Measurements from ENCODE around the gene GRAMD1B.
"Not testable (repeated sequence)": the region's sequence is repeated elsewhere in the genome, so short reads cannot be mapped to it uniquely, and the experiment has no call there.

Gene GRAMD1B

DNA sequence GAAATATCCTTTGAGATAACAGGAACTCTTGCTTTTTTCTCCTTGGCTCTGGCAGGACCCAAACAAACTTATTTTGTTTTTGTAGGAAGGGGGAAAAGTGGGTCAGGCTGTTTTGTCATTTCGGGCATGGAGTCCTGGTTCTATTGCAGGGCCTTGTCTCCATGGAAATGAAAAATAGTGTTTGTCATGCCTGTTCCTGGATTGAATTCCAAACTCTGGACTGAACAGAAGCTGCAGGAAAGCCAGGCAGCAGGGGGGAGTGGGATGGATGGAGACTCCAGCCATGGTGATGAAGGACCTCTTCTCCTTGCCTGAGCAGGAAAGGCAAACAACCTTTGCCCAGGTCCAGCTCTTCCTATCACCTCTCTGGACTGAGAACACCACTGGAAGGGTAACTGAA lies 137.4 kb downstream of the GRAMD1B start:
- Mint-ChIP-seq H3K27me3 (no peaks in the 10 kb centered on the region), H3K36me3 (ENCODE audit: low read depth) (no peaks in the 10 kb centered on the region), H3K4me1 (ENCODE audit: low read depth) (peaks cover 22% of the 10 kb centered on the region), H3K27ac (no peak overlapping the region), H3K9me3 (no peaks in the 10 kb centered on the region), H3K4me3 (no peak overlapping the region)
- intact Hi-C loops (cut with micrococcal nuclease) = no loop called here

DNA sequence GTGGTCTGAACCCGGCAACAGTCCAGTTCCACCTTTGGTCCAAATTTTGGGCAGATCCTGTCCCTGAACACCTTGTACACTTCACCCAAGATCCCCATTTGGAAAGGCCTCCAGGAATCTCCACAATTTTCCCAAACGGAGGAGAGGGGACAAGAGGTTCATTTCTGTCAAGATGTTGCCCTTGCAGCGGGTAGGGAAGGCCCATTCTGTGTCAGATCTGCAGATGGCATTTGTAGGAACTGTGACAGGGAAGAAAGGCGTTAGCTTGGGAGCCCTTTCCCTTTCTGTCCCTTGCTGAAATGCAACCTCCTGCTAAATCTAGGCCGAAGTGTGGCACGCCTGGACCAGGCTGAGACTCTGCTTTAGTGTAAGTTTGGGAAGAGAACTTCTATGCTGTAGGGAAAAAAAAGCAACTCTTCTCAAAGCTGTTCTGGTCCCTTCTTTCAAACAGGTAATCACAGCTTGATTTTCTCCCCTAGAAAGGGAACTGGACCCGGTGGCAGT lies 138.3 kb downstream of the GRAMD1B start:
- intact Hi-C loops (cut with micrococcal nuclease) = no loop called here
- Mint-ChIP-seq H3K27me3 (no peaks in the 10 kb centered on the region), H3K36me3 (ENCODE audit: low read depth) (no peaks in the 10 kb centered on the region), H3K27ac (no peak overlapping the region), H3K9me3 (no peaks in the 10 kb centered on the region), H3K4me1 (ENCODE audit: low read depth) (peaks cover 17% of the 10 kb centered on the region), H3K4me3 (no peak overlapping the region)

DNA sequence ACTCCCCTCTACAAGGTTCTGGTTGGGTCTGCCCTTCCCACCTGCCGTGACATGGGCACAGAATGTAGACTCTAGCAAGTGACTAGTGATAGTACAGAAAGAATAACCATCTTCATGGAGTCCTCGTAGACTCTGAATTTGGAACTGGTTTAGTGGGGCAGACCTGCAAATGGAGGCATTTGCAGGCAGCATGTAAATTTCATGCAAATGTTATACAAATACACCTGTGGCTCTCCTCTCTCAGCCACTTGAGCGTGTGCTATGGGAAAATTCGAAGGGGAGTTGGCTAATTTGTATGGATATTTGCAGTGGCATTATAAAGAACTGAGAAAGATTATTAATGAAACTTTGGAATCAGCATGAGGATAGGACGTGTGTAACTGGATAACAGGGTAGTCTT lies 139.3 kb downstream of the GRAMD1B start:
- H3K4me3 Mint-ChIP-seq = no peak overlapping the region
- intact Hi-C loops (cut with micrococcal nuclease) = no loop called here
- H3K36me3 Mint-ChIP-seq (ENCODE audit: low read depth) = no peaks in the 10 kb centered on the region
- no peaks in the 10 kb centered on the region for H3K9me3 Mint-ChIP-seq
- peaks cover 12% of the 10 kb centered on the region for H3K4me1 Mint-ChIP-seq (ENCODE audit: low read depth)
- no peaks in the 10 kb centered on the region for H3K27me3 Mint-ChIP-seq
- H3K27ac Mint-ChIP-seq = no peak overlapping the region

DNA sequence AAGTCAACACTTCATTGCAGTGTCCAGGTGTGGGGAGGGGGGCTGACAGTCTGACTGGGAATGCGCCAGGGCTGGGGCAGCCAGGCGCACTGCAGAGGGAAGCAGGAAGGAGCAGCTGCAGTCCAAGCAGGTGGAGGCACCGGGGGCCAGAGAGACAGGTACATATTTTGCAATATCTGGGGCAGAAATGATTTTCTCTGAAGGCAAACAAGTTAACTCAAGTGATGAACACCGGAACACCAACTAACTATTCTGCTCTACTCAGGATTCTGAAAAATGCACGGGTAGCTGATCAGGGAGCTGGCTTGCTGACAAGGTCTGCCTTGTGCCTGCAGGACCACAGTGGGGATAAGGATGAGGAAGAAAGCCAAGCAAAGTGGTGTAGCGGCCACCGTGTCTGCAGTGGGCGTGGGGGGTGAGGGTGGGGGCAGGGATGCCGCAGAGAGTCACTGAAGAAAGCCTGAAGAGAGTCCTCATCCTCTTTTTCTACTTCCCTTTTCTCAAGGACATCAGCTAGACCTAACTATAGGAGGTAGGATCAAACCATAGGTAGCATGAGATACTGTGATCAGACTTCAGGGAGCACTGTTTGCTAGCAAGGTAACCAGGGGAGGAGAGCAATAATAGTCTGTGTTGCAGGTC lies 141.0 kb downstream of the GRAMD1B start:
- no peaks in the 10 kb centered on the region for H3K27me3 Mint-ChIP-seq
- H3K9me3 Mint-ChIP-seq = no peaks in the 10 kb centered on the region
- H3K27ac Mint-ChIP-seq = no peak overlapping the region
- H3K4me1 Mint-ChIP-seq (ENCODE audit: low read depth) = peaks cover 14% of the 10 kb centered on the region
- no peak overlapping the region for H3K4me3 Mint-ChIP-seq
- no peaks in the 10 kb centered on the region for H3K36me3 Mint-ChIP-seq (ENCODE audit: low read depth)
- intact Hi-C loops (cut with micrococcal nuclease) = no loop called here

DNA sequence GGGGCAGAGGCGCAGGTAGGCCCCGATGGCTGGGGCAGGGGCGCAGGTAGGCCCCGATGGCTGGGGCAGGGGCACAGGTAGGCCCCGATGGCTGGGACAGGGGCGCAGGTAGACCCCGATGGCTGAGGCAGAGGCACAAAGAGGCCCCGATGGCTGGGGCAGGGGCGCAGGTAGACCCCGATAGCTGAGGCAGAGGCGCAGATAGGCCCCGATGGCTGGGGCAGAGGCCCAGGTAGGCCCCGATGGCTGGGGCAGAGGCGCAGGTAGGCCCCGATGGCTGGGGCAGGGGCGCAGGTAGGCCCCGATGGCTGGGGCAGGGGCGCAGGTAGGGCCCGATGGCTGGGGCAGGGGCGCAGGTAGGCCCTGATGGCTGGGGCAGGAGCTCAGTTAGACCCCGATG lies 142.7 kb downstream of the GRAMD1B start:
- H3K36me3 Mint-ChIP-seq (ENCODE audit: low read depth); H3K9me3 Mint-ChIP-seq; intact Hi-C loops (cut with micrococcal nuclease); H3K27ac Mint-ChIP-seq; H3K27me3 Mint-ChIP-seq; H3K4me3 Mint-ChIP-seq: not testable (repeated sequence)
- H3K4me1 Mint-ChIP-seq (ENCODE audit: low read depth) = peaks cover 27% of the 10 kb centered on the region

DNA sequence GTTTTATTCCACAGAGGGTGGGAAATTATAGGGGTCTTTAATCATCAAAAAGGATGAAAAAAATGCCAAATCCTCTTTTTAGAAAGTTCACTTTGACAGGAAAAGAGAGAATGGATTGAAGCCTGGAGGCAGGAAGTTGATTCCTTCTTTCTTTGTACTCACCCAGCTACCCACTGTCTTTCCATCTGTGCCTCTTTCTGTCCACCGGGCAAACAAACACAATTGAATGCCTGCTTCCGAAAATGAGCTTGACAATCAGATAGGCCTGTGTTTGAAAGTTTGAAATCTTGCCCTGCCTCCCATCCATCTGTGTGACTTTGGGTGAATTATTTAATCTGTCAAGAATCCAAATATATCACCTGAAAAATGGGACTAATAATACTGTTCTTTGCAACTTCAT lies 143.2 kb downstream of the GRAMD1B start:
- Mint-ChIP-seq H3K9me3 (no peaks in the 10 kb centered on the region), H3K36me3 (ENCODE audit: low read depth) (no peaks in the 10 kb centered on the region), H3K27me3 (peaks cover 2% of the 10 kb centered on the region), H3K4me3 (no peak overlapping the region), H3K4me1 (ENCODE audit: low read depth) (peaks cover 27% of the 10 kb centered on the region), H3K27ac (no peak overlapping the region)
- intact Hi-C loops (cut with micrococcal nuclease) = no loop called here

DNA sequence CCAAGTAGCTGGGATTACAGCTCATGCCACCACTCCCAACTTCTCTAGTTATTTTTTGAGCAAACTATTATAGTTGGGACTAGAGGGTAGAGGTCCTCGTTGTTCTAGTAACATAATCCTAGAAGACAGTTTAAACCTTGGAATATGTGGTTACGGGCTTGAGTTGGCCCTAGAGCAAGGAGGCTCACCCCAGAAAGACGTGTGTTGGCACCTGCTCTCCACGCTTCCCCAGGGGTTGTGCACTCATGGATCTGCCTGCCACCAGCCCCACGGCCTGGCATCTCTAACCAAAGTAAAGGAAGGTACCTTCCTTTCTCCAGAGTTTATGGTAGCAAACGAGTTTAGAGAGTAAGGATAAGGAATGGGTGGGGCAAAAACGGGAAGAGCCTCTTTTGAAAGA lies 145.4 kb downstream of the GRAMD1B start:
- Mint-ChIP-seq H3K36me3 (ENCODE audit: low read depth) (no peaks in the 10 kb centered on the region), H3K9me3 (no peaks in the 10 kb centered on the region), H3K27me3 (peaks cover 2% of the 10 kb centered on the region), H3K4me1 (ENCODE audit: low read depth) (peaks cover 30% of the 10 kb centered on the region), H3K4me3 (no peak overlapping the region), H3K27ac (no peak overlapping the region)
- intact Hi-C loops (cut with micrococcal nuclease) = no loop called here

DNA sequence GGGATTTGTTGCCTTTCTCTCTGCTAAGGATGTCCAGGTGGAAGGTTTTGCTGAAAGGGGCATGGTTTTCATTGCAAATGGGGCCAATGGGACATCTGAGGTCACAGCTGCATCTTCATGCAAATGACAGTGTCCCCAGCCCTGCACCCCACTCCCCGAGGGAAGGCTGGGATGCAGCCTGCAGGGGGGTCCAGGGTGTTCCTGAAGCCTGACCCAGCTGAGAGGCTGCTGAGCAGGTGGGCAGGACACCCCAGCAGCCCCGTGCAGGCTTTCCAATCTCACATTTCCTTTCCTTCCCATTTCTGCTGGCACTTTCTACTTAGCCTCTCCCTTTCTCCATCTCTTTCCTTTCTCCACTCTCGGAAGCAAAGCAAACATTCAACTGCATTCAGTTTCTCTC lies 146.0 kb downstream of the GRAMD1B start:
- Mint-ChIP-seq H3K27me3 (peaks cover 2% of the 10 kb centered on the region), H3K4me3 (no peak overlapping the region), H3K27ac (no peak overlapping the region), H3K4me1 (ENCODE audit: low read depth) (peaks cover 29% of the 10 kb centered on the region), H3K9me3 (no peaks in the 10 kb centered on the region), H3K36me3 (ENCODE audit: low read depth) (no peaks in the 10 kb centered on the region)
- intact Hi-C loops (cut with micrococcal nuclease) = no loop called here

DNA sequence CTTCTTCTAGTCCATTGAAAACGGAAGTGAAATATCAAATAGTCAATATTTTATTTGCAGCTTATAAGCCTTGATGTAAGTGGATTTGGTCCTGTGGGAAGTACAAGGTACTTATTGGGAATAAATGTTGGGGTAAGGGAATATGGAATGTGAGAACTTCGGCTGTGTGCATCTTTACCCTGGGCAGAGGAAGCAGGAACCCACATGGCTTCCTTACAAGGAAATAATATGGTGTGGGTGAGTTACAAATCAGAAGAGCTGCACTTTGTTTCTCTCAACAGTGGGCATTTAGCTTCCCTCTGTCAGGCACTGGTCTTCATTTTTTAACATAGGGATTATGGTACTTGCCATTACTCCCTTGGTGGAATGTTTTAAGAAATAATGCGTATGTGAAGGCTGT lies 146.4 kb downstream of the GRAMD1B start:
- intact Hi-C loops (cut with micrococcal nuclease) = no loop called here
- H3K9me3 Mint-ChIP-seq = no peaks in the 10 kb centered on the region
- peaks cover 2% of the 10 kb centered on the region for H3K27me3 Mint-ChIP-seq
- no peak overlapping the region for H3K27ac Mint-ChIP-seq
- H3K4me3 Mint-ChIP-seq = no peak overlapping the region
- H3K4me1 Mint-ChIP-seq (ENCODE audit: low read depth) = peaks cover 26% of the 10 kb centered on the region
- no peaks in the 10 kb centered on the region for H3K36me3 Mint-ChIP-seq (ENCODE audit: low read depth)

DNA sequence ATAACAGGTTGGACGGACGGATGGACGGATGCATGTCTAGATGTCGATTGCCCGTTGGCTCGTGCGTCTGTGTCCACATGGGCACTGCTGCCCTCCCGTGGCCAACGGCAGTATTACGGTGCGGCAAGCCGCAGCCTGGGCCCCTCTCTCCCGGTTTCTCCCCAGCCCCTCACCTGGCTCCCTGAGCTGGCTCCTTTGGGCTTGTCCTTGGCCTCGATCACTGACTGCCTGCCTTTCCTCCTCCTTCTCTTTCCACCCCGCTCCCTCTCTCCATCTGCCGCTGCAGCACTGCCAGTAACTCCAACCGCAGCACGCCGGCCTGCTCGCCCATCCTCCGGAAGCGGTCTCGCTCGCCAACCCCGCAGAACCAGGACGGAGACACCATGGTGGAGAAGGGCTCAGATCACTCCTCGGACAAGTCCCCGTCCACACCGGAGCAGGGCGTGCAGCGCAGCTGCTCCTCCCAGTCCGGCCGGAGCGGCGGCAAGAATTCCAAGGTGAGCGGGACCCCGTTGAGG lies 147.1 kb downstream of the GRAMD1B start:
- no peaks in the 10 kb centered on the region for H3K36me3 Mint-ChIP-seq (ENCODE audit: low read depth)
- peak overlapping the region; percentile 8 for H3K4me3 Mint-ChIP-seq
- intact Hi-C loops (cut with micrococcal nuclease) = loop anchor here (1.0 kb wide), 1 partner anchor 66 kb away; no protein-coding TSS in a partner anchor
- no peaks in the 10 kb centered on the region for H3K9me3 Mint-ChIP-seq
- peaks cover 26% of the 10 kb centered on the region for H3K4me1 Mint-ChIP-seq (ENCODE audit: low read depth)
- H3K27ac Mint-ChIP-seq = no peak overlapping the region
- H3K27me3 Mint-ChIP-seq = peaks cover 2% of the 10 kb centered on the region

DNA sequence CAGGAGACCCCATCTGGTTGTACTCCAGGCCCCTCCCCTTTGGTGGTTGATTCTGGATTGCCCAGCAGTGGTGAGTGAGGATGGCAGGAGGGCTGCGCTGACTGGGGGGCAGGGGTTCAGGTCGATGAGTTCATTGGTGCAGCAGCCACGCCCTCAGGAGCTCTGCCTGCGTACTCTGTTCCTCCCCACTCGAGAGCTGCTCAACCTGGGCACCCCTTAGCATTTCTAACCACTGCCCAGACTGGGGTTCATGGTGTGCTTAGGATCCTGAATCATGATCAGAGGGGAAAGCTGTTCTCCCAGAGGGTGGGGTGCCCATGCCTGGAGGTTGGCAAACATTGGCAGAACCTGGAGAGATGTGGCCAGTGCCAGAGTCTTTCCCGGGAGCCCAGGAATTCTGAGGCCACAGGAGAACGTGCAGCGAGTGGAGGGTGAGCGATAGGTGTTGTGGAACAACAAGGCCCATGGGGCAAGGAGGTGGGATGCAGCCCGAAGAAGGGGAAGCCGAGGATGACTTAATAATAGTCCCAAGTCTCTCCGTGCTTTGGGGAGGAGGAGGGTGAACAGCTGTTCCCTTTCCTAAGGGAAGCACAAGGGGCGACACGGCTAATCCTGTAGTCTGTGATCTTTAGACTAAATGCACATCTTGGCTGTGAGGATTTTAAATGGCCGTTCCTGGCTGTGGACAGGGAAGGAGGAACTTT lies 148.9 kb downstream of the GRAMD1B start:
- H3K27me3 Mint-ChIP-seq = peaks cover 2% of the 10 kb centered on the region

DNA sequence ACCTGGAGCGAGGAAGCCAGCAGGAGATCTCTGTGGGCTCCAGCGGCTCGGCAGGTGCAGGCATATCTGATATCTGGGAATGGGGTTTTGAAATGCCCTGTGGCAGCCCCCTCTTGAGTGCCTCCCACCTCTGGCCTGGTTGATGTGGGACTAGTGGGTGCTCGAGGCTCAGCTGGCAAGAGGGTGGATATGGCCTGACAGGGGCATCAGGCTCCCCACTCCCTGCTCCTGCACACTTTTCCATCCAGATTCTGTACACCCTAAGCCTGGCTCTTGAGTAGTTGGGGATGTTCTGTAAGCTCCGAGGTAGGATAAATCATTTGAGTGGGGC lies 149.4 kb downstream of the GRAMD1B start:
- H3K36me3 Mint-ChIP-seq (ENCODE audit: low read depth) = no peaks in the 10 kb centered on the region
- intact Hi-C loops (cut with micrococcal nuclease) = no loop called here
- H3K27ac Mint-ChIP-seq = no peak overlapping the region
- H3K9me3 Mint-ChIP-seq = no peaks in the 10 kb centered on the region
- H3K27me3 Mint-ChIP-seq = peaks cover 2% of the 10 kb centered on the region
- no peak overlapping the region for H3K4me3 Mint-ChIP-seq
- peaks cover 26% of the 10 kb centered on the region for H3K4me1 Mint-ChIP-seq (ENCODE audit: low read depth)

More for the DNA sequence above, 148.9 kb downstream of the GRAMD1B start:
- intact Hi-C loops (cut with micrococcal nuclease) = no loop called here
- no peak overlapping the region for H3K27ac Mint-ChIP-seq
- H3K36me3 Mint-ChIP-seq (ENCODE audit: low read depth) = no peaks in the 10 kb centered on the region
- H3K4me1 Mint-ChIP-seq (ENCODE audit: low read depth) = peaks cover 26% of the 10 kb centered on the region
- H3K4me3 Mint-ChIP-seq = no peak overlapping the region
- H3K9me3 Mint-ChIP-seq = no peaks in the 10 kb centered on the region

DNA sequence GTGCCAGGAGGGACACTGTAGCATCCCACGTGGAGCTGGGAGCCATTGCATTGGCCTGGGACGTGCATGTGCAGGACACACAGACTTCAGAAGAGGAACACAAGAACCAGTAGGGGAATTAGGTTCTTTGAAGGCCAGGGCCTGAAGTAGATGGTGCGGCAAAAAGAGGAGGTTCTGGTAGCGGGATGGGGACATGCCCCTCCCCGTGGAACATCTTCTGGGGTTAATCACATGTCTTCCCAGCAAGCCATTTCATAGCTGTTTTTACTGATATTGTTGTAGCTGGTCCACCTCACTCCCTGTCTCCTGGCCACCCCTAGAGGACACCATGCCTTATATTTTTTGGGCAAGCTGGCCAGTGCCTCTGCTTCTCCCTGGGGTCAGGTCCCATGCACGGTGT lies 150.1 kb downstream of the GRAMD1B start:
- intact Hi-C loops (cut with micrococcal nuclease) = no loop called here
- H3K27ac Mint-ChIP-seq = no peak overlapping the region

DNA sequence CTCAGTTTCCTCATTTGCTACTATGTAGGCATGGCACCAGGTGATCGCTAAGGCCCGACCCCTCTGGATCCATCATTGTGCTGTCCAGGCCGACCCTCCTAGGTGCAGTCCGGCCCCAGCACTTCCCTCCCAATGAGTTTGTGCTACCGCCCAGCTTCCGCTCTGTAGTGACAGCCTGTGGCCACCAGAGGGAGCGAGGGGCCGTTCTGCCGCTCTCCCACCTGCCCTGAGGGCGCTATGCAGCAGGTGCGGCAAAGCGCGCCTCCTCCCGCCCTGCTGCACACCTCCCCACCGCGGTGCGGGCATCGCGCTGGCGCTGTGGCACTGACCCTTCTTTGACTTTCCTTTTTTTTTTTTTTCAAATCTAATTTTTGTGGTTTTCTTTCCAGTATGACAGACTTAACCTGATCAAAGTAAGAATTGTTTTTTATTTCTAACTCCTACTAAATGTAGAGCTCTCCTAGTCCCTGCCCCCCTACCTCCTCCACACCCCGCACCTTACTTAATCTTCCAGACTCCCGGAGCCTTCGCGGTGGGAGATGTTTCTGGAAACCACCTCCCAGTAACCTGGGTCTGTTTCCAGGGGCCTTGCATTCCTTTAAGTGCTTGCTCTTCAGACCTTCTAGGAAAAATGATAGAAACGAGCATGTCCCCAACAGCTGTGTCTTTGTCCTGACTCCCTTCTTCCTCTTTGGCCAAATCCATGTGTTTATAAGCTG lies 150.6 kb downstream of the GRAMD1B start:
- H3K27ac Mint-ChIP-seq = no peak overlapping the region
- no peaks in the 10 kb centered on the region for H3K36me3 Mint-ChIP-seq (ENCODE audit: low read depth)
- peaks cover 2% of the 10 kb centered on the region for H3K27me3 Mint-ChIP-seq
- peaks cover 22% of the 10 kb centered on the region for H3K4me1 Mint-ChIP-seq (ENCODE audit: low read depth)
- H3K9me3 Mint-ChIP-seq = no peaks in the 10 kb centered on the region
- H3K4me3 Mint-ChIP-seq = no peak overlapping the region
- intact Hi-C loops (cut with micrococcal nuclease) = no loop called here

More for the DNA sequence above, 150.1 kb downstream of the GRAMD1B start:
- Mint-ChIP-seq H3K4me1 (ENCODE audit: low read depth) (peaks cover 22% of the 10 kb centered on the region), H3K27me3 (peaks cover 2% of the 10 kb centered on the region), H3K4me3 (no peak overlapping the region), H3K36me3 (ENCODE audit: low read depth) (no peaks in the 10 kb centered on the region), H3K9me3 (no peaks in the 10 kb centered on the region)
